Right kidney (tissue), 9 donors: ENCODE measurements around the gene B4GALT2.

Experiments used
- DNase-seq: peaks from one replicate; pipeline ENCODE4 v3.0.0-alpha.2; 2016
- long read RNA-seq, 8 donors: transcript quantifications; one replicate each; lab custom pipeline, GENCODE V29; 2026

B4GALT2 gene, protein sequence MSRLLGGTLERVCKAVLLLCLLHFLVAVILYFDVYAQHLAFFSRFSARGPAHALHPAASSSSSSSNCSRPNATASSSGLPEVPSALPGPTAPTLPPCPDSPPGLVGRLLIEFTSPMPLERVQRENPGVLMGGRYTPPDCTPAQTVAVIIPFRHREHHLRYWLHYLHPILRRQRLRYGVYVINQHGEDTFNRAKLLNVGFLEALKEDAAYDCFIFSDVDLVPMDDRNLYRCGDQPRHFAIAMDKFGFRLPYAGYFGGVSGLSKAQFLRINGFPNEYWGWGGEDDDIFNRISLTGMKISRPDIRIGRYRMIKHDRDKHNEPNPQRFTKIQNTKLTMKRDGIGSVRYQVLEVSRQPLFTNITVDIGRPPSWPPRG
- long read RNA-seq, donor 1, transcript B4GALT2-203 (7 exons, 2,203 nt): major isoform, 17 of 35 reads
- long read RNA-seq, donor 1, partial matches to known transcripts: 17 of 35 reads
- long read RNA-seq, donor 1, other reads (novel, unspliced or antisense): 0 of 35 reads
- long read RNA-seq, donor 2, transcript B4GALT2-203 (7 exons, 2,203 nt): major isoform, 15 of 58 reads
- long read RNA-seq, donor 2, partial matches to known transcripts: 42 of 58 reads
- long read RNA-seq, donor 2, other reads (novel, unspliced or antisense): 0 of 58 reads
- long read RNA-seq, donor 3, transcript B4GALT2-203 (7 exons, 2,203 nt): major isoform, 10 of 19 reads
- long read RNA-seq, donor 3, partial matches to known transcripts: 9 of 19 reads
- long read RNA-seq, donor 3, other reads (novel, unspliced or antisense): 0 of 19 reads
- long read RNA-seq, donor 4, transcript B4GALT2-203 (7 exons, 2,203 nt): major isoform, 8 of 9 reads
- long read RNA-seq, donor 4, partial matches to known transcripts: 0 of 9 reads
- long read RNA-seq, donor 4, other reads (novel, unspliced or antisense): 0 of 9 reads
- long read RNA-seq, donor 5, transcript B4GALT2-203 (7 exons, 2,203 nt): major isoform, 14 of 19 reads
- long read RNA-seq, donor 5, partial matches to known transcripts: 5 of 19 reads
- long read RNA-seq, donor 5, other reads (novel, unspliced or antisense): 0 of 19 reads
- long read RNA-seq, donor 6, transcript B4GALT2-203 (7 exons, 2,203 nt): major isoform, 13 of 31 reads
- long read RNA-seq, donor 6, partial matches to known transcripts: 17 of 31 reads
- long read RNA-seq, donor 6, other reads (novel, unspliced or antisense): 0 of 31 reads
- long read RNA-seq, donor 7, transcript B4GALT2-203 (7 exons, 2,203 nt): major isoform, 24 of 53 reads
- long read RNA-seq, donor 7, partial matches to known transcripts: 28 of 53 reads
- long read RNA-seq, donor 7, other reads (novel, unspliced or antisense): 0 of 53 reads
- long read RNA-seq, donor 8, transcript B4GALT2-203 (7 exons, 2,203 nt): major isoform, 21 of 26 reads
- long read RNA-seq, donor 8, partial matches to known transcripts: 5 of 26 reads
- long read RNA-seq, donor 8, other reads (novel, unspliced or antisense): 0 of 26 reads

DNA sequence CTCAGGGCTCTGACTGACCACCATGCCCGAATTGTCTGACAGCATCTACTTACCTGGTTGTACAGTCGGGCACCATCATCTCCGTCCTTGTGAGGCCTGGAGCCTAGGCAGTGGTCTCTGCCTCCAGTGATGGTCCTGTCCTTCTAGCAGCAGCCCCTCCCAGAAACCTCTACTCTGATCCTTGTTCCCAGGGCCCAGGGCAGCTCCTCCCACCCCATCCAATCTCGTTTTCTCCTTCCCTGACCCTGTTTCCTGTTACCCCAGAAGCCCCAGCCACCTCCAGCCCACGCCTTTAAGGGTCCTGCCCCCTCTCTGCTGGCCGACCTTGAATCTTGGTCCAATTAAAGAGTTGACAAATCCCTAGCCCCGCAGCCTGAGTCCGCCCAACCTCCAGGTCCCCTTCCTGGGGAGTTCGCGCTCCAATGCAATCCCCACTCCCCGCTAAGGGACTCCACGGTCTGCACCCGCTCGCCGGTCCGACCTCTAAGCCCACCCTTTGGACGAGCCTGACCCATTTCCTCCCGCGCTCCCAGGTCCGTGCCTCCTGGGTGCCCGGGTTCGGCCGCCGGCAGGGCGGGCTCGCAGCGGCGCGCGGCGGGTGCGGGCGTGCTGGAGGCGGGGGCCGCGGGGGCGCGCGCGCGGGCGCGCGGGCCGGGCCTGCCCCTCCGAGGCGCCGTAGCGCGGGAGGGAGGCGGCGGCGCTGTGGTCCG, at the start of gene B4GALT2:
B4GALT2 (plus strand) TSS at position 660 of the 710 bp plus-strand sequence. CDS start 1,951 bp downstream, outside the sequence.
- peak; percentile 58 for DNase-seq

DNA sequence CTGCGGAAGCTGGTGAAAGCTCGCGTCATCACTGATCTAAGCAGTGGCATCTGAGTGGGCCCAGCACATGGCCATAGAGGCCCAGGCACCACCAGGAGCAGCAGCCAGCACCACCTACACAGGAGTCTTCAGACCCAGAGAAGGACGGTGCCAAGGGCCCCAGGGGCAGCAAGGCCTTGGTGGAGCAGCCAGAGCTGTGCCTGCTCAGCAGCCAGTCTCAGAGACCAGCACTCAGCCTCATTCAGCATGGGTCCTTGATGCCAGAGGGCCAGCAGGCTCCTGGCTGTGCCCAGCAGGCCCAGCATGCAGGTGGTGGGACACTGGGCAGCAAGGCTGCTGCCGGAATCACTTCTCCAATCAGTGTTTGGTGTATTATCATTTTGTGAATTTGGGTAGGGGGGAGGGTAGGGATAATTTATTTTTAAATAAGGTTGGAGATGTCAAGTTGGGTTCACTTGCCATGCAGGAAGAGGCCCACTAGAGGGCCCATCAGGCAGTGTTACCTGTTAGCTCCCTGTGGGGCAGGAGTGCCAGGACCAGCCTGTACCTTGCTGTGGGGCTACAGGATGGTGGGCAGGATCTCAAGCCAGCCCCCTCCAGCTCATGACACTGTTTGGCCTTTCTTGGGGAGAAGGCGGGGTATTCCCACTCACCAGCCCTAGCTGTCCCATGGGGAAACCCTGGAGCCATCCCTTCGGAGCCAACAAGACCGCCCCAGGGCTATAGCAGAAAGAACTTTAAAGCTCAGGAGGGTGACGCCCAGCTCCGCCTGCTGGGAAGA, 48.7 kb upstream of the B4GALT2 start:
- no peak for DNase-seq

DNA sequence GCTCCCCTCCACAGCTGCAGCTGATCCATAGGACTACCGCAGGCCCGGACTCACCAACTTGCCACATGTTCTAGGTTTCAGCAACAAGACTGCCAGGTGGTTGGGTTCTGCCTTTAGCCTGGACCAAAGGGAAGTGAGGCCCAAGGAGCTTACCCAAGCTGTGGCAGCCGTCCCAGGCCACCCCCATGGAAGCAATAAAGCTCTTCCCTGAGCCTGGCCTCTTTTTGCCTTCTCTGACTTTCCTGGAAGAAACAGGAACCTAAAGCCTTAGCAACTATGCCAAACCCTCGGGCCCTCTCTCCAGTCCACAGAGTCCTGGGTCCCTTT, 48.1 kb upstream of the B4GALT2 start:
- DNase-seq: no peak

DNA sequence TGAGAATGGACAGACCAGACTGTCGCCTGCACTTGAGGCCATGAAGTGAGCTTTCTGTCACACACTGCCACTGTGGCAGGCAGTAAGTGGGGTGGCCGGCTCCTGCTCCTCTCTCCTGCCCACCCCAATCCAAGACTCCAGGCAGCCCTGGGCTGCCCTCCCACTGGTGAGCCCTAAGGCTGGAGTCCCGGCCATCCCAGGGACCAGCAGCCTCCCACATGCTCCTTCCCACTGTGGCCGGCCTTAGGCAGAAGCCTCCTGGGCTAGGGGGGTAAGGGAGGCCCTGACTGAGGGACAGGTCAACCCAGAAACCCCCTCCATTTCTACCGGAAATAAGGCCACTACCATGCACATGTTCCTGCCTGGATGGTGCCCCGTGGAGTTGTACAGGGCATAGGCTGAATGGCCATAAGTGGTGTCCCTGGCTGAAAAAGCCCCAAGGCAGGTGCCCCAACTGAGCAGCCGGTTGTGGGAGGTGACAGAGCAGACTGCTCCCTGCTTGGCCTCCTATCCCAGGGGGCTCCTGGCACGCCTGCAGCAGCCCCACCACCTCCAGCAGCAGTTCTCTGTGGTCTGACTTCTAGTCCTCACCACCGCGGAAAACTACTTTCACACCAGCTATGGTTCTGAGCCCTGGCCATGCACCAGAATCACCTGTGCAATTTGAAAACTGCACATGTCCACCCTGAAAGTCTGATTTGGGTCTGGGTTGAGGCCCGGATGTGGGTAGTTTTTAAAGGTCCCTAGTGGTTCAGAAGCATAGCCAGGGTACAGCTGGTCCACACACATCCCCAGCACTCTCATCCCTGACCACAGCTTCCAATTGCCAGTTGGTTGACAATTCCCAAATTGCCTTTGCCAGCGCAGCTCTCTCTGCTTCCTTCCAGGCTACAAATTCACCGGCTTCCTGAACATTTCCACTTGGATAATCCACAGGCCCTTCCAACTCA, 47.0 kb upstream of the B4GALT2 start:
- no peak for DNase-seq

DNA sequence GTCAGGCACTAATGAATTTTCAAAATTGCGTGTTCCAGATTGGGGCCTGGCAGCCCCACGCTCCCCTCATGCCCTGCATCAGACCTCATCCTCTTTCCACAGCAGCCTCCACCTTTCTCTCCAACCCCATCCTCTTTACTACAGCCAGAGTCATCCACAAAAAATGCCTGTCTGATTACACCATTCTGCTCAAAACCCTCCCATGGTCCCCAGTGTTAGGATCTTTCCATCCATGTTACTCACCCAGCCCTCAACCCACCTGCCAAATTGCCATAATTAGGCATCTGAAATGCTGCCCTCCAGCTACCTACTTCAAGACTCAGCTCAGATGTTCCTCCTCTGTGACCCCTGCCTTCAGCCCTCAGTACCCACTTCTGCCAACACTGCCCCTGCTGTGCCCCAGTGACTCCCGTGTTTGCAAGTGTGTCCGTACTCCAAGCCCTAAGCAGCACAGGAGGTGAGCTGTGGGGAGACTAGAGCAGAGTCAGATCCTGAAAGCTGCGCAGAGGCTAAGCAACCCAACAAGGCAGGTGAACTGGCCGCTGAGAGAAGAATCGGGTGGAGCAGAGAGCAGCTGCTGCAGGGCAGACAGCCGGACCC, 46.1 kb upstream of the B4GALT2 start:
- DNase-seq: no peak

DNA sequence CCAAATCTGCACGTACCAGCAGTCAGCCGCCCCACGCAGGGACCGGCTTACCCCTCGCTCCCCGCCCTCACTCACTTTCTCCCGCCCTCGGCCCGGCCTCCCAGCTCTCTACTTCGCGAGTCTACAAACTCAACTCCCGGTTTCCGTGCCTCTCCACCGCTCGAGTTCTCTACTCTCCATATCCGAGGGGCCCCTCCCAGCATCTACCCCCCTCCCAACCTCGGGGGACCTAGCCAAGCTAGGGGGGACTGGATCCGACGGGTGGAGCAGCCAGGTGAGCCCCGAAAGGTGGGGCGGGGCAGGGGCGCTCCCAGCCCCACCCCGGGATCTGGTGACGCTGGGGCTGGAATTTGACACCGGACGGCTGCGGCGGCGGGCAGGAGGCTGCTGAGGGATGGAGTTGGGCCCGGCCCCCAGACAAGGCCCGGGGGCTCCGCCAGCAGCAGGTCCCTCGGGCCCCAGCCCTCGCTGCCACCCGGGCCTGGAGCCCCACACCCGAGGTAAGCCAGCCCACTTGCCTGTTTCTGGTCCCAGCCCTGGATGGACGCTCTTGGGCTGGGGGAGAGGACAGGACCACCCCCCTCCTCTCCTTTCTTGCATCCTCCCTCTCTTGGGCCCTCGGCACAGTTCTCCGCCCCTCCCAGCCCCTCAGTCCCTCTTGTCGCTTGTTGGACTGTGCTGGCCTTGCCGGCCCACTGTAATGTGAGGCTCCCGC, 45.5 kb upstream of the B4GALT2 start, which contains the start of gene ARTN:
ARTN (plus strand) TSS at position 416 of the 715 bp plus-strand sequence. CDS start 1,856 bp downstream, outside the sequence.
- DNase-seq: peak; percentile 79

DNA sequence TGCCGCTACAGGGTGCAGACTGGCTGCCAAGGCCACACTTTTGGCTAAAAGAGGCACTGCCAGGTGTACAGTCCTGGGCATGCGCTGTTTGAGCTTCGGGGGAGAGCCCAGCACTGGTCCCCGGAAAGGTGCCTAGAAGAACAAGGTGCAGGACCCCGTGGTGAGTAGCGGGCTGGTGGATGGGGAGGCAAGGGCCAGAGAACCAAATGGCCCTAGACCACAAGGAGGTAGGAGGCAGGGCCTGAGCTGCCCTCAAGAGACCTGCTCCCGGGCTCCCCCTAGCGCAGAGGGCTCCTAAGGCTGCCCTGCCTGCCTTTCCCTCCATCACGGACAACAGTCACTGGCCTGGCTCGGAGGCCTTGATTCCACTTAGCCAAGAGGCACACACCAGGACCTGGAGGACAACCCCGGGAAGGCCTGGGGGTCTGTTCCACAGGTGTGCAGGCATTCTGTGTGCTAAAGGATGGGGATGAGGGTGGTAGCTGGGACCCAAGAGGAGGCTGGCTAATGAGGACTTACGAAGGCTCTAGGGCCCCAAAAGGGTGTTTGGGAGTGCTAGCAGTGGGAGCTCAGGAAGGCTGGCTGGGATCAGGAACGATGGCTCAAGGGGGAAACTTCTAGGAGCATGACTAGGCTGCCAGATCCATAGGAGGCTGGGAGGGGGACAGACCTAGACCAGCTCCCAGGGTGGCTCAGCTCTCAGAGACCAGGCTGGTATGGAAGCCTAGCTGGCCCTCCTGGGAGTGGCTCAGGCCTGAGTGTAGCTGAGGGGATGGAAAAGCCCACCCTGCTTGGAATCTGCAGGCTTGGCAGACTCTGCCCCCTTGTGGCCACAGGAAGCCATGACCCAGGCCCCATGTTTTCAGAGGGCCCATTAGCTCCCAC, 44.7 kb upstream of the B4GALT2 start:
- DNase-seq: peak; percentile 67

DNA sequence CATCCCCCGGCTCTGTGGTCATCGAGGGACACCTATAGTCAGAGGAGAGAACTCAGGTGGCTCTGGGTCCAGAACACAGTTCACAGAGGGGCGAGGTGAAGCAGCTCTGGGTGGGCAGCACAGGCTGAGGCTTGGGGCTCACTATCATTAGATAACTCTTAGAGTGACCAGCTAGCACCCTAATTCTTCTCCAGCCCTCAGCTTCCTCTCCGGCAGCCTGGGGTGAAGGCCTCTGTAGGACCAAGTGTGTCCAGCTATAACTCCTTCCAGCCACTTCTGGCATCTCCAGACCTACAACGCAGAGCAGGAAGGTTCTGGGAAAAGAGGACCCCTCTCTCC, 44.1 kb upstream of the B4GALT2 start:
- no peak for DNase-seq

DNA sequence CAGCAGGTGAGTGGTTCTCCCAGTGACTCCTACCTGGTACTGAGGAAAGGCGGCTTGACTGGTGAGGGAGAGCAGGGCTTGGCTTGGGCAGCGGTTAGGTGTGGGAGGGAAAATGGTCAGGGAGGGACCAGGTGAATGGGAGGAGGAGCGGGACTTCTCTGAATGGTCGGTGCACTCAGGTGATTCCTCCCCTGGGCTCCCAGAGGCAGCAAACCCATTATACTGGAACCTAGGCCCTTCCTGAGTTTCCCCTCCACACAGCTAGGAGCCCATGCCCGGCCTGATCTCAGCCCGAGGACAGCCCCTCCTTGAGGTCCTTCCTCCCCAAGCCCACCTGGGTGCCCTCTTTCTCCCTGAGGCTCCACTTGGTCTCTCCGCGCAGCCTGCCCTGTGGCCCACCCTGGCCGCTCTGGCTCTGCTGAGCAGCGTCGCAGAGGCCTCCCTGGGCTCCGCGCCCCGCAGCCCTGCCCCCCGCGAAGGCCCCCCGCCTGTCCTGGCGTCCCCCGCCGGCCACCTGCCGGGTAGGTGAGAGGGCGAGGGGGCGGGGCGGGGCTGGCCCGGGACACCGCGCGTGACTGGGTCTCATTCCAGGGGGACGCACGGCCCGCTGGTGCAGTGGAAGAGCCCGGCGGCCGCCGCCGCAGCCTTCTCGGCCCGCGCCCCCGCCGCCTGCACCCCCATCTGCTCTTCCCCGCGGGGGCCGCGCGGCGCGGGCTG, 43.1 kb upstream of the B4GALT2 start:
- DNase-seq: peak; percentile 54

DNA sequence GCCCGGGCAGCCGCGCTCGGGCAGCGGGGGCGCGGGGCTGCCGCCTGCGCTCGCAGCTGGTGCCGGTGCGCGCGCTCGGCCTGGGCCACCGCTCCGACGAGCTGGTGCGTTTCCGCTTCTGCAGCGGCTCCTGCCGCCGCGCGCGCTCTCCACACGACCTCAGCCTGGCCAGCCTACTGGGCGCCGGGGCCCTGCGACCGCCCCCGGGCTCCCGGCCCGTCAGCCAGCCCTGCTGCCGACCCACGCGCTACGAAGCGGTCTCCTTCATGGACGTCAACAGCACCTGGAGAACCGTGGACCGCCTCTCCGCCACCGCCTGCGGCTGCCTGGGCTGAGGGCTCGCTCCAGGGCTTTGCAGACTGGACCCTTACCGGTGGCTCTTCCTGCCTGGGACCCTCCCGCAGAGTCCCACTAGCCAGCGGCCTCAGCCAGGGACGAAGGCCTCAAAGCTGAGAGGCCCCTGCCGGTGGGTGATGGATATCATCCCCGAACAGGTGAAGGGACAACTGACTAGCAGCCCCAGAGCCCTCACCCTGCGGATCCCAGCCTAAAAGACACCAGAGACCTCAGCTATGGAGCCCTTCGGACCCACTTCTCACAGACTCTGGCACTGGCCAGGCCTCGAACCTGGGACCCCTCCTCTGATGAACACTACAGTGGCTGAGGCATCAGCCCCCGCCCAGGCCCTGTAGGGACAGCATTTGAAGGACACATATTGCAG, 42.4 kb upstream of the B4GALT2 start:
- peak; percentile 74 for DNase-seq

DNA sequence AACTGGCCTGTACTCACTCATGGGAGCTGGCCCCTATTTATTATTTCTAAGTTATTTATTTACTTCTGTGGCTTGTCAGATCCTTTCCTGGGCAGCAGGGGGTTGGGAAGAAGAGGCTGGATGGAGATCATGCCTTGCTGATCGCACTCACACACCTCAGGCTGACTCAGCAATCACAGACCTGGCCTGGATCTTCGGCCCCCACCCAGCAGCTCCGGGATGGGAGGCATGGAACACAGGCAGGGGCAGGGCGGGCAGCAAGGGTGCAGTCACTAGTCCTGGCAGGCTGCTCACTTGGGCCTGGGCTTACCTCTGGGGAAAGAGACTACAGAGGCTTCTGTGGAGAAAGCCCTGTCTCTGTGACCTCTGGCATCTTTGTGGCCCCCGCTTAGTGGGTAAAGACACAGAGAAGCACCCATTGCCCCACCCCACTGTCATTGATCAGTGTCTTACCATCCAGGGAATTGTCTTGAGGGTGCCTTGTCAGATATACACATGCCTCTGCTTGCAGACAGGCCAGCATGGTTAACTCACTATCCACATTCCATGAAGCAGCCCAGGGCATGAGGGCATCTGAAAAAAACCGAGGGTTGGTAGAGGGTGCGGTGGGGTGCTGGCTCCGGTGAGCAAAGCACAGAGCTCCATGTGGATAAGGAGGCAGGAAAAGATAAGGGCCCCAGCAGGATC, 41.7 kb upstream of the B4GALT2 start:
- no peak for DNase-seq

DNA sequence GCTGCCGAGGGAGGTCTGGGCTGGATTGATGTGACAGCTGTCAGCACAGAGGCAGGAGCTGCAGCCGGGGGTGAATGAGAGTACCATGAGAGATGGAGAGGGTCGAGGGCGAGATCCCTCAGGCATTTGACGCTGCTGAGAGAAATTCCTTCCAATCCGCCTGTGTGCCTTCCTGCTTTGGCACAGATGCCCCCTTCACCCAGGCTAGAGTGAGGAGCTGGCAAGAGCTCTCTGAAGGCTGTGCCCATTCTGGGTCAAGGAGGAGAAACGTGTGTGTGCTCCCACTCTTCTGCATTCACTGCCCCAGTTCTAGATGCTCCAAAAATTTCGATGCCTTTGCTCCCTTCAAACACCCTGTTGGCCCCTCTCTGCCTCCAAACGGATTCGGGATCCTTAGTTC, 40.6 kb upstream of the B4GALT2 start:
- no peak for DNase-seq

DNA sequence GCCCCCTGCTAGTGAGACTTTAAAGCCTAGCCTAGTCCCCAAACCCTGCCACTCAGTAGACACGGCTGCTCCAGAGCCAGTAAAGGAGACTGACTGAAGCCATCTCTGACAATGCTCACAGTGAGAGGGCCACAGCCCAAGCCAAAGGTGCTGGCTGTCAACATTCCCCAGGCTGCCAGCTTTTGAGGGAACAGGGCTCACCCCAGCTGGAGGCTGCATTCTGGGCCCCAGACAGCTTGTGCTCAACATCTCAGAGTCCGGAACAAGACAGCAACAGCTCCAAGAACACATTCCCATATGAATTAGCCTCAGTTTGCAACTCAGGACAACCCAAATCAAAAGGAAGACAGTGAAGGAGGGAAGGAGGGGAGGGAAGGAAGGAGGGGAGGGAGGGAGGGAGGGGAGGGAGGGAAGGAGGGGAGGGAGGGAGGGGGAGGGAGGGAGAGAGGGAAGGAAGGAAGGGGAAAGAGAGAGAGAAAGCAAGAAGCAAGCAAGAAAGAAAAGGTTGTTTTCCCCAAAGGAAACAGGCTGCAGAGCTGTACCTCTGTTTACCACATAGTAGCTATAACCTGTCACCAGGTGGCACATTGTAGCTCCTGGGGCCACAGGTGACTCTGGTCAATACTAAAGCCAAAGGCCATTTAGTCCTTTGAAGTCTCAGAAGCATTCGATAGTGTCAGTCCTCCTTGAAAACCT, 40.0 kb upstream of the B4GALT2 start:
- no peak for DNase-seq

DNA sequence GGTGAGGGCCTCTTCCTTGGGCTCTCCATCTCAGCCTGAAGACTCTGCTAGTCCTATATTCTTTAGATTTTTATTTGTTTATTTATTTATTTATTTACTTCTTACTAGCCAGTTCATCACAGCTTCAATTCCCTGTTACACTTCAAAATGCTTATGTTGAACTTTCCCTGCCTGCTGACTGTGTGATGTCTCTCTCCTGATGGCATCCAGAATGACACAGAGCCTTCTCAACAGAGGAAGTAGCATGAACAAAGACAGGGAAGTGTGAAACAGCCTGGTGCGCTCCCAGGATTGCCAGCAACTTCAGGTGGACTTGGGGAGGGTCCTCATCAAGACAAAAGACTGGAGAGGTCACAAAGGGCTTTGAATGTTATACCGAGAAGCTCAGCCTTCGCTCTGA, 36.6 kb upstream of the B4GALT2 start:
- DNase-seq: no peak

DNA sequence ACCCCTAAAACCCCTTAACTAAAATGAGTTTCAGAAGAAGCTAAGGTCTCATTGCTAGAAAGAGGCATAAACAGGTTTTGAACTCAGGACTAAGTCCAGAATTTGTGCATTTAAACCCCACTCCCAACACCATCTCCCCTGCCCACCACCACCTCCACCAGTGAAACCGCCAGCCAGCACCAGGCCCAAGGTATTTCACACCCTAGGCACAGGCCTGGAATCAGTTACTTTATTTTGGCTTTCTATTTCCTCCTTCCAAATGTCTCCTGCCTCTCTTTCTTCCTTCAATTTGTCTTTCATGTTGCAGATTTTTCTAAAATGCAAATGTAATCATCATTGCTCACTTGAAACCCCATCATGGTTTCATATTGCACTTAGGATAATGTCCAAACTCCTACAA, 34.1 kb upstream of the B4GALT2 start:
- DNase-seq: no peak
